Mucosa of descending colon (tissue), 3 donors: Measurements from ENCODE around the gene NACC2. TPM values are rescaled to one million over a fixed set of nuclear protein-coding genes. Genes with fewer than 3 reads are reported as not detected.
"Not testable (repeated sequence)": the region's sequence is repeated elsewhere in the genome, so short reads cannot be mapped to it uniquely, and the experiment has no call there.

Source experiments
- ATAC-seq: fragments of 200-7000 bp; cut with Tn5 transposase; one replicate; pipeline ENCODE4 v1.9.1; 2020; ENCODE audit warnings: mild to moderate bottlenecking, moderate library complexity
- DNase-seq, 3 donors: peaks; one replicate each; pipeline ENCODE4 v3.0.0-alpha.2; 2020
- H3K36me3 ChIP-seq: fragments of 200-600 bp; one replicate; pipeline ENCODE4 v1.8.0; 2021; ENCODE audit warnings: low read depth, mild to moderate bottlenecking
- H3K4me1 ChIP-seq: fragments of 200-600 bp; one replicate; pipeline ENCODE4 v1.8.0; 2021; ENCODE audit warnings: low read depth, mild to moderate bottlenecking
- H3K4me3 ChIP-seq: fragments of 200-600 bp; one replicate; pipeline ENCODE4 v1.8.0; 2021; ENCODE audit warnings: mild to moderate bottlenecking
- H3K9me3 ChIP-seq: fragments of 200-600 bp; one replicate; pipeline ENCODE4 v1.8.0; 2021; ENCODE audit warnings: mild to moderate bottlenecking
- intact Hi-C, 2 donors: fragments of 100-400 bp; cut with DNase I in 1 of 2; cut with micrococcal nuclease in 1 of 2; formaldehyde crosslinking; loops; one replicate each; pipeline versions ENCODE4 v1.11.0 to v1.11.1; 2022; cut with DNase I, micrococcal nuclease
- total RNA-seq, 3 donors: library from RNA; stranded (reverse); fragmentation: NEBNext Ultra II Directional in 2 of 3; extraction: Animal tissue kit (Norgen Biotek cat#: 25700) in 2 of 3; gene quantifications; one replicate each; pipeline versions ENCODE4 v1.2.1 to v1.2.4, GENCODE V29; 2021 to 2023
- TF ChIP-seq, protein P1 (sequence below): fragments of 200-600 bp; IDR thresholded peaks from one replicate; pipeline ENCODE4 v1.8.0; 2022; ENCODE audit warnings: antibody characterized with exemption, mild to moderate bottlenecking
- donor health status: DM: no; HTN: no; CAD: no; lungs with moderate emphysema.
- donor health status: DM: no; HTN: no; CAD: no.
- donor health status: DM: no; HTN: yes; CAD: no.

NACC2 gene
- total RNA-seq, 3 donors from 2014 or later, result 15.9 to 81.3 (median 22.1) TPM

DNA sequence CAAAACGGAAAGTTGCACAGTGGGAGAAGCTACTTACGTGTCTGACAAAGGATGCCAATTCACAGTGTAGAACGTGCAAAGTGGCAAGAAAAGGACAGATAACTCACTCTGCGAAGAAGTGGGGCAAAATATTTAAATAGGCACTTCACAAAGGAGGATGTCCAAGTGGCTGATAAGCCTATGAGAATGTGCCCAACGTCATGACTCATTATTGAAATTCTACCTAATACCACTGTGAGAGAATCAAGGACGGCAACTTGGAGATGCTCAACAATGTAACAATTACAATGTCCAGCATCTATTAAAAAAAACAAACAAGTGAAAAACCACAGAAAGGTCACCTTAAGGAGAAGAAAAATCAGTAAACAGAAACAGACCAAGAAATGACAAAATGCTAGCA is 59.0 kb downstream of the NACC2 start:
- H3K4me3 ChIP-seq, result no peak overlapping the region
- TF ChIP-seq, protein P1, sequence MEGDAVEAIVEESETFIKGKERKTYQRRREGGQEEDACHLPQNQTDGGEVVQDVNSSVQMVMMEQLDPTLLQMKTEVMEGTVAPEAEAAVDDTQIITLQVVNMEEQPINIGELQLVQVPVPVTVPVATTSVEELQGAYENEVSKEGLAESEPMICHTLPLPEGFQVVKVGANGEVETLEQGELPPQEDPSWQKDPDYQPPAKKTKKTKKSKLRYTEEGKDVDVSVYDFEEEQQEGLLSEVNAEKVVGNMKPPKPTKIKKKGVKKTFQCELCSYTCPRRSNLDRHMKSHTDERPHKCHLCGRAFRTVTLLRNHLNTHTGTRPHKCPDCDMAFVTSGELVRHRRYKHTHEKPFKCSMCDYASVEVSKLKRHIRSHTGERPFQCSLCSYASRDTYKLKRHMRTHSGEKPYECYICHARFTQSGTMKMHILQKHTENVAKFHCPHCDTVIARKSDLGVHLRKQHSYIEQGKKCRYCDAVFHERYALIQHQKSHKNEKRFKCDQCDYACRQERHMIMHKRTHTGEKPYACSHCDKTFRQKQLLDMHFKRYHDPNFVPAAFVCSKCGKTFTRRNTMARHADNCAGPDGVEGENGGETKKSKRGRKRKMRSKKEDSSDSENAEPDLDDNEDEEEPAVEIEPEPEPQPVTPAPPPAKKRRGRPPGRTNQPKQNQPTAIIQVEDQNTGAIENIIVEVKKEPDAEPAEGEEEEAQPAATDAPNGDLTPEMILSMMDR, result no peak
- H3K4me1 ChIP-seq, result no peaks in the 10 kb centered on the region
- no peak for DNase-seq
- intact Hi-C loops, result no loop called here
- no peaks in the 10 kb centered on the region for H3K36me3 ChIP-seq
- ATAC-seq, result no peak
- peaks cover 17% of the 10 kb centered on the region for H3K9me3 ChIP-seq

DNA sequence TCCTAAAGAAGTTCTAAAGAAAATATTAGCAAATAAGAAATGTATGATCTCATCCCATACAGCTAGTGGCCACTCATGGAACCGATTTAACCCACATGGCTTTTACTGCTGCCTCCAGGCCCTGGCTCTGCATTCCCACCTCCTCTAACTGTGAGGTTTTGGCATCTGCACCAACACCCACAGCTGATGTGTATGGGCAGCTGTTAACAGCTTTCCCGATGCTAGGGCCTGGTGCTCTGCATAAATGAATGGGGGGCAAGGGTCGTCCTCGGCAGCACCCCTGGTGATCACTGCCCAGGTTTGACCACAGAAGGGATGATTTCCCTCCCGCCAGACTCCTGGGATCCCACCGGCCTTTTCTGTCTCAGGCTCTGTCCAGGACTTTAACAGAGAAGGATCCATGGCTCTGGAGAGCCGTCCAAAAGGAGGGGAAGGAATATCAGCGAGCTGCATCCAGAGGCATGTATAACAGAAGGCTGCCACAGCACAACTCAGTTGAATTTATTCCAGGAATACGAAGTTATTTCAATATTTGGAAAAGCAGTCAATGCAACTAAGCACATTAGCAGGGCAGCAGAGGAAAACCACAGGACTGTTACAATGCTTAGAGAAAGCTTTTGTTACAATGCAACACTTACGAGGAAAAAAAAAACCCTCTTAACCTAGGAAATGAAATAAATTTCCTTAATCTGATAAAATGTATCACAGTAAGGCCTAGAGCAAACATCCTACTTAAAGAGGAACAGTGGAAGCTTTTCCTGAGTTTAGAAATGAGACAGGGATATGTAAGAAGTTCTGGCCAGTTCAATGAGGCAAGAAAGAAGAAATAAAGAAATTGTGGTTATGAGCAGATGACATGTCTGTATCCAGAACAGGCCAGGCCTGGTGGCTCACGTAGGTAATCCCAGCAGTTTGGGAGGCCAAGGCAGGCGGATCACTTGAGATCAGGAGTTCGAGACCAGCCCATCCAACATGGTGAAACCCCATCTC is 63.1 kb downstream of the NACC2 start:
- Histone ChIP-seq H3K9me3 (peaks cover 2% of the 10 kb centered on the region), H3K4me1 (no peaks in the 10 kb centered on the region), H3K4me3 (no peak overlapping the region), H3K36me3 (no peaks in the 10 kb centered on the region)
- intact Hi-C loops, result no loop called here
- ATAC-seq, result no peak
- TF ChIP-seq, protein P1, result no peak
- DNase-seq, result no peak

DNA sequence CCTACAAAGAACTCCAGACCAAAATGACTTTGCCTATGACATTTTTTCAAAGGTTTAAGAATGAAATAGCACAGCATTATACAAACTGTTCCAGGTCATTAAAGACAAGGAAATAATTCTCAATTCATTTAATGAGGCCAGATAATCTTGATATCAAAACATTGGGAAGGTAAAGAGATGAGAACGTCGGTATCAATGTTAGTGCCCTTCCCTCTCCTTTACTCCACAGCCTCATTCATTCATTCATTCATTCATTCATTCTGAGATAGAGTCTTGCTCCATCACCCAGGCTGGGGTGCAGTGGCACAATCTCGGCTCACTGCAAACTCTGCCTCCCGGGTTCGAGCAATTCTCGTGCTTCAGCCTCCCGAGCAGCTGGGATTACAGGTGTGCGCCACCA is 64.0 kb downstream of the NACC2 start:
- TF ChIP-seq, protein P1, result no peak
- DNase-seq (no peak), ATAC-seq (no peak)
- no peaks in the 10 kb centered on the region for H3K9me3 ChIP-seq
- no peak overlapping the region for H3K4me3 ChIP-seq
- H3K4me1 ChIP-seq, result no peaks in the 10 kb centered on the region
- no peaks in the 10 kb centered on the region for H3K36me3 ChIP-seq
- intact Hi-C loops, result no loop called here

DNA sequence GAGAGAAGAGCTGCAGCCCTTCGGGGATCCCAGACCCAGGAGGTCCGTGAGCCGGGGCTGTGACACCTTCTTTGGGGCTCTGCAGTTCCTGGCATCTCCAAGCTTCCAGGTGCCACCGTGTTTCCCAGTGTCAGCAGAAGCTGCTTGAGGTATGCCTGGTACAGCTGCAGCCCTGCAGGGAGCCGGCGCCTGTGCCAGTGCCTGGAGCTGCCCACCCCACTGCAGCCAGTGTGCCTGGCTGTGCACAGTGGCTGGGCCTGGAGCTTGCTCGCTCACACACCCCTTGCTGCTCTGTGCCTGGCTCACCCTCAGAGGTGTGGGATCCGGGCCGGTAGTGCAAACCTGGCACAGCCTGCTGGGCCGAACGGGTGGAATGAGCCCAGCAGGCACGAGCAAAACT is 65.5 kb downstream of the NACC2 start:
- Histone ChIP-seq H3K9me3 (no peaks in the 10 kb centered on the region), H3K36me3 (no peaks in the 10 kb centered on the region), H3K4me1 (no peaks in the 10 kb centered on the region), H3K4me3 (no peak overlapping the region)
- intact Hi-C loops, result no loop called here
- TF ChIP-seq, protein P1, result no peak
- DNase-seq (no peak), ATAC-seq (no peak)

DNA sequence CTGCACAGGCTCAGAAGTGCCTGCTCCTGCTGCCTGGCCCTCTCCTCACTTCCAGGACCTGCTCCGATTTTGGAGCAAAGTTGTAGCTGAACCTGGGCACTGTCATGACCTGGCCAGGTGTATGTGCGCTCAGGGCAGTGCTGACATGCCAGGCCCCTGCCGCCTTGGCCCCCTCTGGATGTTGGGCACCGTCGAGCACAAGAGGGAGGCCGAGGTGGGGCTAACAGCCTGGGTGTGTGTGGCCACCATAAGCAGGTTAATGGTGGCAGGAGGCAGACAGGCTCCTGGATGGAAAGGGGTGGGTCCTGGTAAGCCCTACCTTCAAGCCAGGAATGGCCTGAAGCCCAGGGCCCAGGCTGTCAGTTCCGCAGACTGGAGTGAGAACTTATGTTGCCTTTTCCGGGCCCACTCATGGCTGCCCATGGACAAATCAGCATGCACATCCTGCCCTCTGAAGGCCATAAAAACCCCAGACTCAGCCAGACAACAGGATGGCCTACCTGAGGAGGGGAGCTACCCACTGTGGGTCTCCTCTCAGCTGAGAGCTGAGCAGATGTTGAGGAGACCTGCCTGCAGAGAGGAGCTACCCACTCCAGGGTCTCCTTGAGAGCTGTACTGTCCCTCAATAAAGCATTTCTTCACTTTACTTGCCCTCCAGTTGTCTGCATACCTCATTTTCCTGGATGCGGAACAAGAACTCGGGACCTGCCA is 66.2 kb downstream of the NACC2 start:
- no peak for ATAC-seq
- TF ChIP-seq, protein P1, result no peak
- Histone ChIP-seq H3K36me3 (no peaks in the 10 kb centered on the region), H3K9me3 (no peaks in the 10 kb centered on the region), H3K4me3 (no peak overlapping the region), H3K4me1 (no peaks in the 10 kb centered on the region)
- intact Hi-C loops, result no loop called here
- no peak for DNase-seq

DNA sequence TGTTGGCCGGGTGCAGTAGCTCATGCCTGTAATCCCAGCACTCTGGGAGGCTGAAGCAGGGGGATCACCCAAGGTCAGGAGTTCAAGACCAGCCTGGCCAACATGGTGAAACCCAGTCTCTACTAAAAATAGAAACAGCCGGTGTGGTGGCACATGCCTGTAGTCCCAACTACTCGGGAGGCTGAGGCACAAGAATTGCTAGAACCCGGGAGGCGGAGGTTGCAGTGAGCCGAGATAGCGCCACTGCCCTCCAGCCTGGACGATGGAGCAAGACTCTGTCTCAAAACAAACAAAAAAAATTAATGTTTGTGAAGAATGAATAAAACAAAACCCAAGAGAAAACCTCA is 68.2 kb downstream of the NACC2 start:
- H3K36me3 ChIP-seq, H3K4me1 ChIP-seq, intact Hi-C loops, ATAC-seq, DNase-seq, H3K9me3 ChIP-seq, H3K4me3 ChIP-seq: not testable (repeated sequence)
